ENCODE results near the gene DAPP1.
A peak's percentile ranks its signal among the peaks of the same experiment; 100 is the strongest.

Gene DAPP1

GRCh38 chr4:99853999-99854398, 37.4 kb downstream of the DAPP1 start:
- DNase-seq (ENCODE audit: low spot score): no peak

GRCh38 chr4:99855678-99856077, 39.1 kb downstream of the DAPP1 start:
- no peak for DNase-seq (ENCODE audit: low spot score)

GRCh38 chr4:99856166-99856565, 39.5 kb downstream of the DAPP1 start:
- peak; percentile 14 for DNase-seq (ENCODE audit: low spot score)

GRCh38 chr4:99857307-99857706, 40.7 kb downstream of the DAPP1 start:
- no peak for DNase-seq (ENCODE audit: low spot score)

- no peak for DNase-seq (ENCODE audit: low spot score)
Measured at GRCh38 chr4:99859618-99860017, 43.0 kb downstream of the DAPP1 start.

- DNase-seq (ENCODE audit: low spot score): no peak
Measured at GRCh38 chr4:99860521-99860920, 43.9 kb downstream of the DAPP1 start.

- no peak for DNase-seq (ENCODE audit: low spot score)
Measured at GRCh38 chr4:99861120-99861905, 44.7 kb downstream of the DAPP1 start.

- no peak for DNase-seq (ENCODE audit: low spot score)
Measured at GRCh38 chr4:99863804-99864203, 47.2 kb downstream of the DAPP1 start.

GRCh38 chr4:99868126-99868596, 51.5 kb downstream of the DAPP1 start:
- no peak for DNase-seq (ENCODE audit: low spot score)

- no peak for DNase-seq (ENCODE audit: low spot score)
Measured at GRCh38 chr4:99872570-99872969, 55.9 kb downstream of the DAPP1 start.

- DNase-seq (ENCODE audit: low spot score): no peak
Measured at GRCh38 chr4:99875071-99875470, 58.4 kb downstream of the DAPP1 start.

- DNase-seq (ENCODE audit: low spot score): no peak
Measured at GRCh38 chr4:99876946-99877345, 60.3 kb downstream of the DAPP1 start.

- no peak for DNase-seq (ENCODE audit: low spot score)
Measured at GRCh38 chr4:99878604-99879003, 62.0 kb downstream of the DAPP1 start.

GRCh38 chr4:99879458-99879857, 62.8 kb downstream of the DAPP1 start:
- DNase-seq (ENCODE audit: low spot score): no peak

GRCh38 chr4:99885063-99885664, 68.5 kb downstream of the DAPP1 start:
- peak; percentile 56 for DNase-seq (ENCODE audit: low spot score)

GRCh38 chr4:99885687-99886086, 69.1 kb downstream of the DAPP1 start:
- no peak for DNase-seq (ENCODE audit: low spot score)

GRCh38 chr4:99886146-99886545, 69.5 kb downstream of the DAPP1 start:
- peak; percentile 48 for DNase-seq (ENCODE audit: low spot score)

GRCh38 chr4:99887837-99888236, 71.2 kb downstream of the DAPP1 start:
- no peak for DNase-seq (ENCODE audit: low spot score)

- DNase-seq (ENCODE audit: low spot score): no peak
Measured at GRCh38 chr4:99891351-99891750, 74.7 kb downstream of the DAPP1 start.

- DNase-seq (ENCODE audit: low spot score): no peak
Measured at GRCh38 chr4:99893029-99893428, 76.4 kb downstream of the DAPP1 start.

- DNase-seq (ENCODE audit: low spot score): no peak
Measured at GRCh38 chr4:99893839-99894160, 77.2 kb downstream of the DAPP1 start.

GRCh38 chr4:99894161-99894997, 77.8 kb downstream of the DAPP1 start, which contains the start of gene LAMTOR3:
TSS of gene LAMTOR3 (minus strand) at chr4:99894427. CDS start at chr4:99893963, 464 bp downstream.
- DNase-seq (ENCODE audit: low spot score): peak; percentile 91

- DNase-seq (ENCODE audit: low spot score): no peak
Measured at GRCh38 chr4:99894998-99895397, 78.4 kb downstream of the DAPP1 start.
